ENCODE results near the gene ZNF609.

- TF ChIP-seq CTCF (conservative IDR thresholded peaks at IDR 0.05; ENCODE audit: low read depth, low read length) (no peak), EZH2 (IDR thresholded peaks at IDR 0.05; ENCODE audit: low read length, unreplicated experiment) (no peak)
Observed at GRCh38 chr15:64521201-64521600, 60.8 kb downstream of the ZNF609 start.
